ENCODE data around the gene PPIH. TPM values are rescaled to one million over a fixed set of nuclear protein-coding genes. Genes with fewer than 3 reads are reported as not detected.

PPIH gene
- total and polyA plus RNA-seq, 2 experiments from 2014 or later, result 66.5 to 122 TPM

- no peak for DNase-seq (ENCODE audit: low spot score)
- Mint-ChIP-seq H3K4me3 (no peak overlapping the region), H3K36me3 (ENCODE audit: low read depth) (peaks cover 46% of the 10 kb centered on the region), H3K9me3 (no peaks in the 10 kb centered on the region), H3K4me1 (peaks cover 9% of the 10 kb centered on the region), H3K27me3 (ENCODE audit: insufficient read depth, low read depth, poor library complexity) (peaks cover 3% of the 10 kb centered on the region), H3K27ac (no peak overlapping the region)
- no peaks in the 10 kb centered on the region for H3K9me2 ChIP-seq (ENCODE audit: insufficient read depth)
- H3K27ac ChIP-seq (ENCODE audit: low read depth), result no peak overlapping the region
- H3K4me1 ChIP-seq (ENCODE audit: insufficient read depth), result peaks cover 12% of the 10 kb centered on the region
- H4K20me1 ChIP-seq (replicated peaks; ENCODE audit: insufficient read depth), result peaks cover 14% of the 10 kb centered on the region
- no peak for ATAC-seq
- H3K79me2 ChIP-seq (replicated peaks; ENCODE audit: insufficient read depth), result peaks cover 39% of the 10 kb centered on the region
- no peaks in the 10 kb centered on the region for H3K27me3 ChIP-seq (ENCODE audit: insufficient read depth)
- H3K4me2 ChIP-seq, result no peak overlapping the region
- H2AFZ ChIP-seq, result no peak overlapping the region
- no peak overlapping the region for H3K4me3 ChIP-seq
- peaks cover 44% of the 10 kb centered on the region for H3K36me3 ChIP-seq (ENCODE audit: insufficient read depth)
- peaks cover 10% of the 10 kb centered on the region; the same call in 1 of the 2 replicates for H3F3A ChIP-seq (replicated peaks; ENCODE audit: low read depth)
- no peak for TF ChIP-seq NANOG (IDR thresholded peaks at IDR 0.05; ENCODE audit: borderline replicate concordance)
- no peak for TF ChIP-seq ZNF114 (CRISPR knock-in tag; IDR thresholded peaks at IDR 0.05)
- no peak for TF ChIP-seq STAT1 (IDR thresholded peaks at IDR 0.05; ENCODE audit: unreplicated experiment)
- TF ChIP-seq ETS1 (IDR thresholded peaks at IDR 0.05), result no peak
- TF ChIP-seq ZNF462 (CRISPR knock-in tag; IDR thresholded peaks at IDR 0.05), result no peak
- TF ChIP-seq CTCF (conservative IDR thresholded peaks at IDR 0.05; ENCODE audit: low read depth in 2 of 2), result no peak
- no peak for TF ChIP-seq POLR2AphosphoS5 (IDR thresholded peaks at IDR 0.05; ENCODE audit: low read depth)
- TF ChIP-seq CREB1 (CRISPR knock-in tag; IDR thresholded peaks at IDR 0.05; ENCODE audit: low read depth), result no peak
- no peak for TF ChIP-seq EZH2 (IDR thresholded peaks at IDR 0.05; ENCODE audit: low read depth, unreplicated experiment)
- TF ChIP-seq JUNB (IDR thresholded peaks at IDR 0.05; ENCODE audit: unreplicated experiment), result no peak
- TF ChIP-seq ZNF331 (CRISPR knock-in tag; IDR thresholded peaks at IDR 0.05; ENCODE audit: low read depth), result no peak
- TF ChIP-seq REST (IDR thresholded peaks at IDR 0.05; ENCODE audit: unreplicated experiment), result no peak
- no peak for TF ChIP-seq EZH2phosphoT487 (IDR thresholded peaks at IDR 0.05; ENCODE audit: unreplicated experiment)
Measured at GRCh38 chr1:42660907-42661500, 2.8 kb downstream of the PPIH start.

Data from GM23338 (cell line).